HEK293 (cell line): ENCODE measurements around the gene METRNL.

ENCODE experiments used
- ATF2 ChIP-seq: fragments of 450-650 bp; formaldehyde crosslinking; IDR thresholded peaks from 2 replicates; pipeline ENCODE4 v1.5.1; 2016; ENCODE audit warnings: missing biosample characterization, missing genetic modification characterization, low read depth
- FEZF1 ChIP-seq: fragments of 450-650 bp; formaldehyde crosslinking; IDR thresholded peaks from 2 replicates; pipeline ENCODE4 v1.5.1; 2016; ENCODE audit warnings: missing biosample characterization, missing genetic modification characterization
- GFI1B ChIP-seq: fragments of 450-650 bp; formaldehyde crosslinking; IDR thresholded peaks from 2 replicates; pipeline ENCODE4 v1.5.1; 2016; ENCODE audit warnings: missing biosample characterization, missing genetic modification characterization
- HIC1 ChIP-seq: fragments of 450-650 bp; formaldehyde crosslinking; IDR thresholded peaks from 2 replicates; pipeline ENCODE4 v1.5.1; 2016; ENCODE audit warnings: missing biosample characterization, missing genetic modification characterization
- HOXA7 ChIP-seq: sonication (generic); formaldehyde crosslinking; IDR thresholded peaks from 2 replicates; pipeline ENCODE4 v1.8.1; 2022; ENCODE audit warnings: missing genetic modification reagents, borderline replicate concordance
- KLF9 ChIP-seq: fragments of 450-650 bp; formaldehyde crosslinking; IDR thresholded peaks from 2 replicates; pipeline ENCODE4 v1.5.1; 2016; ENCODE audit warnings: missing biosample characterization, missing genetic modification characterization, low read depth
- MZF1 ChIP-seq: fragments of 450-650 bp; formaldehyde crosslinking; IDR thresholded peaks from 2 replicates; pipeline ENCODE4 v1.5.1; 2017; ENCODE audit warnings: missing biosample characterization, missing genetic modification characterization, borderline replicate concordance
- OSR2 ChIP-seq: fragments of 450-650 bp; formaldehyde crosslinking; IDR thresholded peaks from 2 replicates; pipeline ENCODE4 v1.5.1; 2016; ENCODE audit warnings: missing biosample characterization, missing genetic modification characterization
- PATZ1 ChIP-seq: fragments of 450-650 bp; formaldehyde crosslinking; IDR thresholded peaks from 2 replicates; pipeline ENCODE4 v1.5.1; 2016; ENCODE audit warnings: missing biosample characterization, missing genetic modification characterization
- REPIN1 ChIP-seq: fragments of 450-650 bp; formaldehyde crosslinking; IDR thresholded peaks from 2 replicates; pipeline ENCODE4 v1.5.1; 2017; ENCODE audit warnings: missing biosample characterization, missing genetic modification characterization, low read depth
- REST ChIP-seq: fragments of 450-650 bp; formaldehyde crosslinking; IDR thresholded peaks from 2 replicates; pipeline ENCODE4 v1.5.1; 2016; ENCODE audit warnings: missing biosample characterization, missing genetic modification characterization
- SCRT1 ChIP-seq: fragments of 450-650 bp; formaldehyde crosslinking; IDR thresholded peaks from 2 replicates; pipeline ENCODE4 v1.5.1; 2016; ENCODE audit warnings: missing biosample characterization, missing genetic modification characterization, borderline replicate concordance
- SP7 ChIP-seq: fragments of 450-650 bp; formaldehyde crosslinking; IDR thresholded peaks from 2 replicates; pipeline ENCODE4 v1.5.1; 2016; ENCODE audit warnings: missing biosample characterization, missing genetic modification characterization
- TCF7L2 ChIP-seq: IDR thresholded peaks from 2 replicates; pipeline ENCODE4 v1.6.1; 2011; ENCODE audit warnings: low read depth, mild to moderate bottlenecking, inconsistent platforms, low read length, moderate library complexity, borderline replicate concordance
- ZBTB21 ChIP-seq: fragments of 450-650 bp; formaldehyde crosslinking; IDR thresholded peaks from 2 replicates; pipeline ENCODE4 v1.5.1; 2017; ENCODE audit warnings: missing biosample characterization, missing genetic modification characterization
- ZNF10 ChIP-seq: fragments of 450-650 bp; formaldehyde crosslinking; IDR thresholded peaks from 2 replicates; pipeline ENCODE4 v1.5.1; 2017; ENCODE audit warnings: missing biosample characterization, missing genetic modification characterization
- ZNF211 ChIP-seq: fragments of 450-650 bp; formaldehyde crosslinking; IDR thresholded peaks from 2 replicates; pipeline ENCODE4 v1.5.1; 2016; ENCODE audit warnings: low read depth, missing biosample characterization, missing genetic modification characterization
- ZNF266 ChIP-seq: fragments of 450-650 bp; formaldehyde crosslinking; IDR thresholded peaks from 2 replicates; pipeline ENCODE4 v1.5.1; 2016; ENCODE audit warnings: missing biosample characterization, missing genetic modification characterization, low read depth
- ZNF324 ChIP-seq: fragments of 450-650 bp; formaldehyde crosslinking; IDR thresholded peaks from 2 replicates; pipeline ENCODE4 v1.5.1; 2016; ENCODE audit warnings: missing biosample characterization, missing genetic modification characterization
- ZNF514 ChIP-seq: fragments of 450-650 bp; formaldehyde crosslinking; IDR thresholded peaks from 2 replicates; pipeline ENCODE4 v1.5.1; 2016; ENCODE audit warnings: missing biosample characterization, missing genetic modification characterization
- ZNF518A ChIP-seq: fragments of 450-650 bp; formaldehyde crosslinking; conservative IDR thresholded peaks from 2 replicates; pipeline ENCODE4 v1.5.1; 2016; ENCODE audit warnings: low read depth, missing biosample characterization, missing genetic modification characterization
- ZNF560 ChIP-seq: fragments of 450-650 bp; formaldehyde crosslinking; IDR thresholded peaks from 2 replicates; pipeline ENCODE4 v1.5.1; 2017; ENCODE audit warnings: missing biosample characterization, missing genetic modification characterization, borderline replicate concordance
- ZNF621 ChIP-seq: fragments of 450-650 bp; formaldehyde crosslinking; IDR thresholded peaks from 2 replicates; pipeline ENCODE4 v1.5.1; 2017; ENCODE audit warnings: missing biosample characterization, missing genetic modification characterization
- ZNF658 ChIP-seq: fragments of 450-650 bp; formaldehyde crosslinking; IDR thresholded peaks from 2 replicates; pipeline ENCODE4; 2016; ENCODE audit warnings: missing biosample characterization, missing genetic modification characterization
- ZNF791 ChIP-seq: fragments of 450-650 bp; formaldehyde crosslinking; IDR thresholded peaks from 2 replicates; pipeline ENCODE4 v1.5.1; 2016; ENCODE audit warnings: missing biosample characterization, missing genetic modification characterization
- ZNF837 ChIP-seq: fragments of 450-650 bp; formaldehyde crosslinking; IDR thresholded peaks from 2 replicates; pipeline ENCODE4 v1.5.1; 2016; ENCODE audit warnings: missing biosample characterization, missing genetic modification characterization

METRNL gene

GRCh38 chr17:83083368-83084201, 4.2 kb downstream of the METRNL start (continued):
- no peak for TF ChIP-seq ZNF518A
- TF ChIP-seq REST (tag by site-specific recombination): no peak
- no peak for TF ChIP-seq REPIN1 (tag by site-specific recombination)
- peak; percentile 89 for TF ChIP-seq PATZ1 (tag by site-specific recombination)
- TF ChIP-seq GFI1B (tag by site-specific recombination): no peak
- TF ChIP-seq FEZF1 (tag by site-specific recombination): no peak
- TF ChIP-seq SCRT1: no peak
- peak; percentile 35; the same call in 1 of the 2 replicates for TF ChIP-seq ZNF10 (tag by site-specific recombination)
- no peak for TF ChIP-seq OSR2 (tag by site-specific recombination)
- TF ChIP-seq KLF9 (tag by site-specific recombination): no peak
- TF ChIP-seq TCF7L2: no peak
- TF ChIP-seq ZNF324 (tag by site-specific recombination): no peak
- no peak for TF ChIP-seq ZNF266 (tag by site-specific recombination)
- TF ChIP-seq HIC1 (tag by site-specific recombination): peak; percentile 60; the same call in 1 of the 2 replicates
- TF ChIP-seq ZNF791 (tag by site-specific recombination): no peak
- TF ChIP-seq MZF1 (tag by site-specific recombination): no peak
- no peak for TF ChIP-seq ZNF621 (tag by site-specific recombination)
- no peak for TF ChIP-seq HOXA7 (CRISPR knock-in tag)
- TF ChIP-seq SP7 (tag by site-specific recombination): peak; percentile 69; the same call in 1 of the 2 replicates
- no peak for TF ChIP-seq ZNF837 (tag by site-specific recombination)
- TF ChIP-seq ZNF560 (tag by site-specific recombination): no peak
- no peak for TF ChIP-seq ZNF514 (tag by site-specific recombination)
- no peak for TF ChIP-seq ATF2 (tag by site-specific recombination)
- TF ChIP-seq ZNF211 (tag by site-specific recombination): no peak
- no peak for TF ChIP-seq ZNF658 (tag by site-specific recombination)
- TF ChIP-seq ZBTB21 (tag by site-specific recombination): peak; percentile 43; the same call in 1 of the 2 replicates
